GM12875 (cell line): ENCODE data around the gene SFRP4.

Experiments used
- H3K4me3 ChIP-seq: one replicate; pipeline ENCODE4 v1.5.1; 2011; ENCODE audit warnings: low read depth, low read length, control low read depth
- CTCF ChIP-seq: IDR thresholded peaks from 2 replicates; pipeline ENCODE4 v1.5.1; 2011; ENCODE audit warnings: low read depth, mild to moderate bottlenecking, control low read depth, inconsistent platforms, low read length, moderate library complexity, borderline replicate concordance; ENCODE audit not compliant: insufficient read depth

The SFRP4 gene

GRCh38 chr7:37894671-37895070 lies 21.9 kb downstream of the SFRP4 start:
- H3K4me3 ChIP-seq = no peak overlapping the region
- TF ChIP-seq CTCF = no peak

GRCh38 chr7:37893359-37893758 lies 23.3 kb downstream of the SFRP4 start:
- no peak overlapping the region for H3K4me3 ChIP-seq
- TF ChIP-seq CTCF = no peak

- TF ChIP-seq CTCF = no peak
- no peak overlapping the region for H3K4me3 ChIP-seq
These were observed 34.5 kb downstream of the SFRP4 start for GRCh38 chr7:37882086-37882485.
